ENCODE data around the gene LRRC1.

The LRRC1 gene

DNA sequence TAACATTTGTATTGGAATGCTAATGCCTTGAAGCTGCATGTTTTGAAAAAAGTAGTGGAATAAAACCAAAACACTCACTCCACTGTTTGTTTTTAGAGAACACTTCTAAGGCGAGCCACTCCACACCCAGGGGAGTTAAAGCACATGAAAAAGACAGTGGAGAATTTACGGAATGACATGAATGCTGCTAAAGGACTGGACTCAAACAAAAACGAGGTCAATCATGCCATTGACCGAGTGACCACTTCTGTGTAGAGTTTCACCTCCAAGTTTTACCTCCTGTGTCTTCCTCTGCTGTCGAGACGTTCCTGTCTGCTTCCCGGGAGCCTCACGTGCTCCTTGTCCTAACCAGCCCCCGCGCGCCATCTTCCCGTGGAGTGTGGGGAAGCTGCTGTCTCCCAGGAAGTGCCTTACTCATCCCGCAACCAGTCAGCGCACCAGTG, 127.8 kb downstream of the LRRC1 start:
- TF ChIP-seq, protein P1, sequence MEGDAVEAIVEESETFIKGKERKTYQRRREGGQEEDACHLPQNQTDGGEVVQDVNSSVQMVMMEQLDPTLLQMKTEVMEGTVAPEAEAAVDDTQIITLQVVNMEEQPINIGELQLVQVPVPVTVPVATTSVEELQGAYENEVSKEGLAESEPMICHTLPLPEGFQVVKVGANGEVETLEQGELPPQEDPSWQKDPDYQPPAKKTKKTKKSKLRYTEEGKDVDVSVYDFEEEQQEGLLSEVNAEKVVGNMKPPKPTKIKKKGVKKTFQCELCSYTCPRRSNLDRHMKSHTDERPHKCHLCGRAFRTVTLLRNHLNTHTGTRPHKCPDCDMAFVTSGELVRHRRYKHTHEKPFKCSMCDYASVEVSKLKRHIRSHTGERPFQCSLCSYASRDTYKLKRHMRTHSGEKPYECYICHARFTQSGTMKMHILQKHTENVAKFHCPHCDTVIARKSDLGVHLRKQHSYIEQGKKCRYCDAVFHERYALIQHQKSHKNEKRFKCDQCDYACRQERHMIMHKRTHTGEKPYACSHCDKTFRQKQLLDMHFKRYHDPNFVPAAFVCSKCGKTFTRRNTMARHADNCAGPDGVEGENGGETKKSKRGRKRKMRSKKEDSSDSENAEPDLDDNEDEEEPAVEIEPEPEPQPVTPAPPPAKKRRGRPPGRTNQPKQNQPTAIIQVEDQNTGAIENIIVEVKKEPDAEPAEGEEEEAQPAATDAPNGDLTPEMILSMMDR (IDR thresholded peaks at IDR 0.05; ENCODE audit: low read depth, low read length): no peak

DNA sequence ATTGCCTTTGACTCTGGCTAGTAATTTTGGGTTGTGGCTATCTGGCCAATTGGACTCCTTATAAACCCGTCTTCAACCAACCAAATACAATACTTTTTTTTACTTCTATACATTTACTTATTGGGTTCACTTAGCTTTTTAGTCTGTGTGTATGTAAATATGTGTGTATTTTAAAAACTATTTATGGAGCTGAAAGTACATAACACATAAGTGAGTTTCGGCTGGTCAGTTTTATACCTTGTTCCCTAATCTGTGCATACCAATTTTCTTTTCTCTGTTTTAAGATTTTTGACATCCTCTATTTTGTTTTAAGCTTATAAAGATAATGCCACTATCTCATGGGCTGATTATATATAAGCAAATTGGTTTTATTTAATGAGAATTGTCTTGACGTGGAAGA, 129.5 kb downstream of the LRRC1 start:
- TF ChIP-seq, protein P1 (IDR thresholded peaks at IDR 0.05; ENCODE audit: low read depth, low read length): no peak
- no peak overlapping the region for H3K4me3 ChIP-seq (ENCODE audit: low read depth, low read length)

More for the DNA sequence above, 127.8 kb downstream of the LRRC1 start:
- H3K4me3 ChIP-seq (ENCODE audit: low read depth, low read length): no peak overlapping the region

DNA sequence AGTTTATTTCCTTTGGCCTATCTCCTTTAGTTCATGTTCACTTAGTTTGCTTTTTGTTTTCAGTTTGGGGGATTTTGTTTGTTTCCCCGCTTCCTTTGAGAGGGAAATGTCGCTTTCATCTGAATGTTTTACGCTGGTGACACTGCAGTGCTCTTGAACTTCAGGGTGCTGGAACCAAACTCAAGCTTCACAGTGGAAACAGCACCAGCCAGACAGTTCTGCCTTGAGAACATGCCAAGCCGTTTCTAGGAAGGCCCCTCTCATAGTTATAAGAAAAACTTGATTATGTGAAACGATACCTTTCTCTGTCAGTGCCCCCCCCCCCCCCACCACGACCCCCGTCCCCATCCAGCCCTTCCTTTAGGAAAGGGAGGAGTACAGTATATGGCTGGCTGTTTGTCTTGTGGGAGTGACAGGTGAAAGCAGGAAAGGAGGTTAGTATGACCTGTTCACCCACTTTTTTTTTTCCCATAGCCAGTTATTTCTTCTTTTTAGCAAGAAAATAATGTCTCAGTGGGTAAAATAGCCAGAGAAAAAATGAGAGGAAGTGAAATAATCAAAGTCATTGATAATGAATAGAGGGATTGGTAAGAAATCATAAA, 130.1 kb downstream of the LRRC1 start:
- TF ChIP-seq, protein P1 (IDR thresholded peaks at IDR 0.05; ENCODE audit: low read depth, low read length): no peak
- H3K4me3 ChIP-seq (ENCODE audit: low read depth, low read length): no peak overlapping the region

DNA sequence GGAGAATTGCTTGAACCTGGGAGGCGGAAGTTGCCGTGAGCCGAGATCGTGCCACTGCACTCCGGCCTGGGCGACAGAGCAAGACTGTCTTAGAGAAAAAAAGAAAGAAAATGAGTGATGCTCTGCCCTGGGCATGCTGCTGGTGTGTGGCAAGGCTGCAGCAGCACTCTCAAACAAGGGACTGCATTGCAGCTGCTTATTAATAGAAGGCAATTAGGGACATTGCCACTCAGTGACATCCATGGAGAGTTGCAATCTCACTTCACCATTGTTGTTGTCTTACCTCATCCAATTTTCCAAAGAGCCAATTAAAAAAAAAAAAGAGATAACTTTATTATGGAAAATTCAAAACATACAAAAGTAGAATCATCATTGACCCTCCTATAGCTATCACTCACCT, 131.1 kb downstream of the LRRC1 start:
- TF ChIP-seq, protein P1 (IDR thresholded peaks at IDR 0.05; ENCODE audit: low read depth, low read length): no peak
- no peak overlapping the region for H3K4me3 ChIP-seq (ENCODE audit: low read depth, low read length)

DNA sequence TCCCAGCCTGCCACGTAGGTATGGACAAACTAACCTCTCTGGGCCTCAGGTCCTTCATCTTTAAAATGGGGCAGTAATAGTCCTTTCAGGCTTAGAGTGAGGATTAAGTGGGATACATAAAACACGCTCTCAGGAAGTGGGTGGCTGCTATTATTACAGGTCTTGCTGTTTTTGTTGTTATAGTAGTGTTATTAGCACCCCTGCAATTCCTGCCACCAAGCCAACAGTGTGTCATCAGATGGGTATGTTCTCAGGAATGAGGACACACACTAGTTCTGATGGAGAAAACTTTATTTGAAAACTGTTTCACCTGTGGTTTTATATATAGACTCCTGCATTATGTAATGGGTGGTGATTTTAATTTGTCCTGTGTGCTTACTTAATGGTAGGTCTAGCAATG, 131.7 kb downstream of the LRRC1 start:
- TF ChIP-seq, protein P1 (IDR thresholded peaks at IDR 0.05; ENCODE audit: low read depth, low read length): no peak
- no peak overlapping the region for H3K4me3 ChIP-seq (ENCODE audit: low read depth, low read length)

DNA sequence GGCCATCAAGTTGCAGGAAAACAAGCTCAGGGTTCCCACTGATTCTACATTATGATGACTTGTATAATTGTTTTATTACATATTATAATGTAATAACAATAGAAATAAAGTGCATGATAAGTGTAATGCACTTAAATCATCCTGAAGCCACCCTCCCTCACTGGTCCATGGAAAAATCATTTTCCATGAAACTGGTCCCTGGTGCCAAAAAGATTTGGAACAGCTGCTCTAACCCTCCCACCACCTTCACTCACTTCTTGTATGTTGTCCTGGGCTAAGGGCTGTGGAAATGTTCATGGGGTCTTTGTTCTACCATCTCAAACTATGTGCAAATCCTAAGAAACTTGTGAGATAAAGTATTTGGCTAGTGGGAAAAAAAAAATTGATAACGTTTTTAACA, 133.8 kb downstream of the LRRC1 start:
- H3K4me3 ChIP-seq (ENCODE audit: low read depth, low read length): no peak overlapping the region

More for the DNA sequence above, 133.8 kb downstream of the LRRC1 start:
- TF ChIP-seq, protein P1 (IDR thresholded peaks at IDR 0.05; ENCODE audit: low read depth, low read length): no peak

All from WI38 (cell line).